HCT116 (cell line): ENCODE results near the gene ZSCAN23. TPM values are rescaled to one million over a fixed set of nuclear protein-coding genes. Genes with fewer than 3 reads are reported as not detected.
"Not testable (repeated sequence)": the region's sequence is repeated elsewhere in the genome, so short reads cannot be mapped to it uniquely, and the experiment has no call there.

Experiments used
- ATAC-seq: fragments of 200-7000 bp; cut with Tn5 transposase; 2 replicates; pipeline ENCODE4 v1.9.1; 2020; ENCODE audit warnings: mild to moderate bottlenecking, moderate library complexity
- BruUV-seq: library from RNA; stranded (reverse); fragments of 400-500 nt; replicated peaks from 2 replicates; lab custom pipeline; 2021; lab: Mats Ljungman, UMichigan
- CTCF ChIA-PET: fragments of 300-600 bp; sonication (Branson Sonifier 250); formaldehyde crosslinking; loops from one replicate; lab custom pipeline; 2021; ENCODE audit warnings: antibody characterized with exemption; lab: Charles Lee
- POLR2A ChIA-PET: fragments of 300-600, 350-600 bp; sonication (Branson Sonifier 250); formaldehyde crosslinking; loops from one replicate; lab custom pipeline; 2021; ENCODE audit warnings: antibody characterized with exemption; lab: Charles Lee
- RAD21 ChIA-PET, 2 experiments: fragments of 300-600 bp; sonication (Branson Sonifier 250); formaldehyde crosslinking; loops; one replicate each; lab custom pipeline; 2023; ENCODE audit warnings: low total read pairs in 2 of 2; ENCODE audit not compliant: uncharacterized antibody in 2 of 2, unreplicated experiment in 2 of 2, low non-redundant PET in 1 of 2; lab: Charles Lee
- DNase-seq: peaks from one replicate; pipeline ENCODE4 v3.0.0-alpha.2; 2010; ENCODE audit warnings: low read depth, low spot score
- H2AFZ ChIP-seq: fragments of 200-600 bp; shearing (Covaris generic), sonication (generic); 2 replicates; pipeline ENCODE4 v1.6.1; 2017; ENCODE audit warnings: low read depth, mixed run types, mixed read lengths, antibody characterized with exemption, low read length; ENCODE audit not compliant: poor library complexity, severe bottlenecking
- H3K27ac ChIP-seq: 2 replicates; pipeline ENCODE4 v1.5.1; 2012; ENCODE audit warnings: low read depth, low read length
- H3K27me3 ChIP-seq: fragments of 200-600 bp; sonication (generic); 2 replicates; pipeline ENCODE4 v1.6.1; 2016; ENCODE audit warnings: mixed run types, low read length, mixed read lengths; ENCODE audit not compliant: insufficient read depth
- H3K36me3 ChIP-seq, 2 experiments: fragments of 200-500 bp in 1 of 2; fragments of 200-600 bp in 1 of 2; sonication (Bioruptor generic) in 1 of 2; sonication (generic) in 1 of 2; 2 replicates each; pipeline versions ENCODE4 v1.5.1 to v1.6.1; 2014 to 2016; ENCODE audit warnings: low read length in 2 of 2, inconsistent platforms in 1 of 2, mixed read lengths in 1 of 2, mixed run types in 1 of 2; ENCODE audit not compliant: insufficient read depth in 2 of 2, control insufficient read depth in 1 of 2
- H3K4me1 ChIP-seq, 2 experiments: fragments of 200-600 bp in 1 of 2; sonication (generic) in 1 of 2; 2 replicates each; pipeline versions ENCODE4 v1.5.1 to v1.6.1; 2012 to 2017; ENCODE audit warnings: low read length in 2 of 2, inconsistent platforms in 1 of 2, mild to moderate bottlenecking in 1 of 2, mixed read lengths in 1 of 2, mixed run types in 1 of 2, moderate library complexity in 1 of 2; ENCODE audit not compliant: insufficient read depth in 2 of 2, control insufficient read depth in 1 of 2
- H3K4me2 ChIP-seq: fragments of 200-600 bp; sonication (generic); 2 replicates; pipeline ENCODE4 v1.6.1; 2017; ENCODE audit warnings: mixed run types, low read length, mixed read lengths
- H3K4me3 ChIP-seq, 2 experiments: fragments of 200-600 bp in 1 of 2; sonication (generic) in 1 of 2; replicated peaks in 1 of 2; 2 replicates each; pipeline ENCODE4 v1.5.1; 2011 to 2016; ENCODE audit warnings: low read length in 2 of 2, control low read depth in 1 of 2, low read depth in 1 of 2, mild to moderate bottlenecking in 1 of 2, mixed read lengths in 1 of 2, mixed run types in 1 of 2
- H3K79me2 ChIP-seq: fragments of 200-600 bp; sonication (generic); 2 replicates; pipeline ENCODE4 v1.6.1; 2017; ENCODE audit warnings: mild to moderate bottlenecking, mixed run types, low read length, moderate library complexity, mixed read lengths; ENCODE audit not compliant: insufficient read depth
- H3K9ac ChIP-seq: fragments of 200-600 bp; sonication (generic); 2 replicates; pipeline ENCODE4 v1.6.1; 2016; ENCODE audit warnings: low read length, mixed read lengths
- H3K9me2 ChIP-seq: fragments of 200-600 bp; sonication (generic), shearing (Covaris generic); 2 replicates; pipeline ENCODE4 v1.6.1; 2017; ENCODE audit warnings: mixed run types, mild to moderate bottlenecking, moderate library complexity; ENCODE audit not compliant: insufficient read depth
- H3K9me3 ChIP-seq, 2 experiments: fragments of 200-500 bp in 1 of 2; fragments of 200-600 bp in 1 of 2; sonication (Bioruptor generic) in 1 of 2; sonication (generic) in 1 of 2; 2 replicates each; pipeline ENCODE4 v1.6.1; 2014 to 2017; ENCODE audit warnings: low read length in 2 of 2, mixed read lengths in 2 of 2, inconsistent platforms in 1 of 2, low read depth in 1 of 2, mild to moderate bottlenecking in 1 of 2, mixed run types in 1 of 2, moderate library complexity in 1 of 2; ENCODE audit not compliant: control insufficient read depth in 1 of 2, insufficient read depth in 1 of 2
- H4K20me1 ChIP-seq: fragments of 200-600 bp; sonication (generic), shearing (Covaris generic); 2 replicates; pipeline ENCODE4 v1.6.1; 2017; ENCODE audit warnings: mixed run types, mild to moderate bottlenecking, moderate library complexity; ENCODE audit not compliant: insufficient read depth
- CTCF ChIP-seq, 3 experiments: fragments of 200-600 bp in 1 of 3; sonication (generic) in 1 of 3; IDR thresholded peaks in 2 of 3; conservative IDR thresholded peaks in 1 of 3; 2 replicates each; pipeline ENCODE4 v1.5.1; 2012 to 2017; ENCODE audit warnings: low read depth in 2 of 3, low read length in 2 of 3, antibody characterized with exemption in 1 of 3, borderline replicate concordance in 1 of 3, control low read depth in 1 of 3, mild to moderate bottlenecking in 1 of 3, mixed read lengths in 1 of 3, mixed run types in 1 of 3, moderate library complexity in 1 of 3; ENCODE audit not compliant: insufficient read depth in 1 of 3
- EGR1 ChIP-seq: IDR thresholded peaks from 2 replicates; pipeline ENCODE4 v1.6.1; 2012; ENCODE audit warnings: low read depth
- EZH2phosphoT487 ChIP-seq: fragments of 200-600 bp; IDR thresholded peaks from 2 replicates; pipeline ENCODE4 v1.6.1; 2018; ENCODE audit warnings: antibody characterized with exemption, borderline replicate concordance
- FOSL1 ChIP-seq: IDR thresholded peaks from 2 replicates; pipeline ENCODE4 v1.6.1; 2012; ENCODE audit warnings: low read depth
- POLR2AphosphoS5 ChIP-seq: IDR thresholded peaks from 2 replicates; pipeline ENCODE4 v1.6.1; 2011; ENCODE audit warnings: mild to moderate bottlenecking, low read depth, low read length, moderate library complexity
- RAD21 ChIP-seq: IDR thresholded peaks from 2 replicates; pipeline ENCODE4 v1.6.1; 2012; ENCODE audit warnings: low read depth, mild to moderate bottlenecking
- REST ChIP-seq: IDR thresholded peaks from 2 replicates; pipeline ENCODE4 v1.6.1; 2012; ENCODE audit warnings: low read depth
- SP1 ChIP-seq: IDR thresholded peaks from 2 replicates; pipeline ENCODE4 v1.6.1; 2012; ENCODE audit warnings: low read depth
- SRF ChIP-seq: IDR thresholded peaks from 2 replicates; pipeline ENCODE4 v1.6.1; 2012; ENCODE audit warnings: low read depth
- TCF7L2 ChIP-seq: IDR thresholded peaks from 2 replicates; pipeline ENCODE4 v1.7.0; 2011; ENCODE audit warnings: borderline replicate concordance, inconsistent platforms; ENCODE audit not compliant: insufficient read depth, insufficient read length; ENCODE audit errors: extremely low read depth
- YY1 ChIP-seq: IDR thresholded peaks from 2 replicates; pipeline ENCODE4 v1.6.1; 2011; ENCODE audit warnings: low read length, low read depth, moderate library complexity, mild to moderate bottlenecking; ENCODE audit not compliant: insufficient replicate concordance; ENCODE audit errors: extremely low read depth
- ZBTB33 ChIP-seq: IDR thresholded peaks from 2 replicates; pipeline ENCODE4 v1.6.1; 2011; ENCODE audit warnings: mild to moderate bottlenecking, low read length, moderate library complexity; ENCODE audit not compliant: insufficient replicate concordance; ENCODE audit errors: extremely low read depth
- ZFX ChIP-seq: fragments of 450-650 bp; IDR thresholded peaks from 2 replicates; pipeline ENCODE4 v1.6.1; 2017
- intact Hi-C: fragments of 100-400 bp; cut with micrococcal nuclease; formaldehyde crosslinking; loops from 2 replicates; pipeline ENCODE4 v1.10.0; 2022
- total RNA-seq: library from RNA; stranded (reverse); gene quantifications from one replicate; pipeline ENCODE4 v1.2.1, GENCODE V29; 2021; ENCODE audit not compliant: unreplicated experiment

Gene ZSCAN23
- total RNA-seq, 1 experiment from 2014 or later: not detected

- H4K20me1 ChIP-seq, intact Hi-C loops, DNase-seq, H3K79me2 ChIP-seq, H3K36me3 ChIP-seq, H3K9me2 ChIP-seq, POLR2A ChIA-PET, H3K4me2 ChIP-seq, H3K4me1 ChIP-seq, RAD21 ChIA-PET, H3K27me3 ChIP-seq, H3K27ac ChIP-seq, BruUV-seq, H3K4me3 ChIP-seq, H3K9ac ChIP-seq, H3K9me3 ChIP-seq, CTCF ChIA-PET, H2AFZ ChIP-seq: not testable (repeated sequence)
- peak; percentile 27; the same call in 1 of the 2 replicates for ATAC-seq
Observed at GRCh38 chr6:28444759-28445158, 1.5 kb upstream of the ZSCAN23 start.

GRCh38 chr6:28442586-28442985, 705 bp downstream of the ZSCAN23 start:
- H3K36me3 ChIP-seq: no peaks in the 10 kb centered on the region
- no peaks in the 10 kb centered on the region for H3K79me2 ChIP-seq
- no peak overlapping the region for H3K9ac ChIP-seq
- DNase-seq (no peak), ATAC-seq (no peak)
- no peaks in the 10 kb centered on the region for H4K20me1 ChIP-seq
- H3K9me2 ChIP-seq: no peaks in the 10 kb centered on the region
- H2AFZ ChIP-seq: no peak overlapping the region
- no peaks in the 10 kb centered on the region for H3K27me3 ChIP-seq
- no peak overlapping the region for H3K4me3 ChIP-seq
- intact Hi-C loops: no loop called here
- POLR2A ChIA-PET: no interaction called here
- RAD21 ChIA-PET: no interaction called here
- 0 out of 4 replicates have a peak, but pooled peaks cover 0 to 3% of the 10 kb centered on the region in 2 experiments for H3K9me3 ChIP-seq
- H3K4me1 ChIP-seq: no peaks in the 10 kb centered on the region
- CTCF ChIA-PET: no interaction called here
- no TSS peak for BruUV-seq
- H3K27ac ChIP-seq: no peak overlapping the region
- no peak for TF ChIP-seq EZH2phosphoT487
- TF ChIP-seq YY1: no peak
- TF ChIP-seq POLR2AphosphoS5: no peak
- no peak for TF ChIP-seq ZFX
- no peak for TF ChIP-seq SP1
- TF ChIP-seq EGR1: no peak
- no peak for TF ChIP-seq CTCF (IDR thresholded peaks at IDR 0.05 in 2 of 3, conservative IDR thresholded peaks at IDR 0.05 in 1 of 3; ENCODE audit: borderline replicate concordance in 1 of 3, insufficient read depth in 1 of 3, low read depth in 2 of 3, low read length in 2 of 3)
- no peak for TF ChIP-seq ZBTB33
- TF ChIP-seq TCF7L2: no peak
- no peak for TF ChIP-seq FOSL1
- TF ChIP-seq RAD21: no peak
- no peak for TF ChIP-seq REST
- TF ChIP-seq SRF: no peak
- TF ChIP-seq, all 23 proteins: peak for 0
- H3K4me2 ChIP-seq: no peak overlapping the region
